ENCODE measurements around the gene HNRNPA2B1.
"Not testable (repeated sequence)": the region's sequence is repeated elsewhere in the genome, so short reads cannot be mapped to it uniquely, and the experiment has no call there.

GRCh38 chr7:26152782-26153240 is 47.7 kb downstream of the HNRNPA2B1 start:
- not testable (repeated sequence) for TF ChIP-seq CTCF, POLR2A (IDR thresholded peaks at IDR 0.05)

Data from esophagus squamous epithelium (tissue), 4 donors.